Gastrocnemius medialis (tissue), 4 donors: ENCODE results near the gene SLC8A3.

ENCODE experiments used
- CTCF ChIP-seq, 5 experiments: fragments of 450-650 bp in 3 of 5; fragments of 200-600 bp in 2 of 5; sonication (generic) in 2 of 5; IDR thresholded peaks in 4 of 5; conservative IDR thresholded peaks in 1 of 5; 1 replicate in 4 of 5; 2 replicates in 1 of 5; pipeline ENCODE4 v1.5.1; 2016 to 2019; ENCODE audit warnings: antibody characterized with exemption in 5 of 5, mild to moderate bottlenecking in 3 of 5, moderate library complexity in 3 of 5
- POLR2A ChIP-seq, 2 donors: fragments of 450-650 bp; IDR thresholded peaks; one replicate each; pipeline ENCODE4 v1.6.1; 2017; ENCODE audit warnings: antibody characterized with exemption in 2 of 2, mild to moderate bottlenecking in 2 of 2, moderate library complexity in 2 of 2

GRCh38 chr14:70045844-70046535 is 142.8 kb downstream of the SLC8A3 start:
- TF ChIP-seq CTCF (IDR thresholded peaks at IDR 0.05 in 4 of 5, conservative IDR thresholded peaks at IDR 0.05 in 1 of 5) = peak; percentile 49 to 79 (median 74)
- no peak for TF ChIP-seq POLR2A (IDR thresholded peaks at IDR 0.05)
